Measurements from ENCODE around the gene RPS18. TPM values are rescaled to one million over a fixed set of nuclear protein-coding genes. Genes with fewer than 3 reads are reported as not detected.

RPS18 gene
- total RNA-seq (2021; ENCODE audit: unreplicated experiment) (4,062 TPM), Bru-seq, nascent RNA (percentile 100 among the genes with signal in this experiment), BruChase-seq, experiment 1, labeled RNA remaining after a 6-hour chase (percentile 100 among the genes with signal in this experiment), BruChase-seq, experiment 2, labeled RNA remaining after a 2-hour chase (percentile 100 among the genes with signal in this experiment)
- 10,667 and 12,933 TPM in 2 replicates for polyA plus RNA-seq (2012)
- long read RNA-seq, transcript RPS18-235 (3 exons, 413 nt): minor isoform, 86 of 1,422 reads
- long read RNA-seq, transcript RPS18-230 (6 exons, 613 nt): major isoform, 1,001 of 1,422 reads
- long read RNA-seq, transcript RPS18-236 (5 exons, 996 nt): minor isoform, 37 of 1,422 reads
- long read RNA-seq, partial matches to known transcripts: 277 of 1,422 reads
- long read RNA-seq, other reads (novel, unspliced or antisense): 16 of 1,422 reads

DNA sequence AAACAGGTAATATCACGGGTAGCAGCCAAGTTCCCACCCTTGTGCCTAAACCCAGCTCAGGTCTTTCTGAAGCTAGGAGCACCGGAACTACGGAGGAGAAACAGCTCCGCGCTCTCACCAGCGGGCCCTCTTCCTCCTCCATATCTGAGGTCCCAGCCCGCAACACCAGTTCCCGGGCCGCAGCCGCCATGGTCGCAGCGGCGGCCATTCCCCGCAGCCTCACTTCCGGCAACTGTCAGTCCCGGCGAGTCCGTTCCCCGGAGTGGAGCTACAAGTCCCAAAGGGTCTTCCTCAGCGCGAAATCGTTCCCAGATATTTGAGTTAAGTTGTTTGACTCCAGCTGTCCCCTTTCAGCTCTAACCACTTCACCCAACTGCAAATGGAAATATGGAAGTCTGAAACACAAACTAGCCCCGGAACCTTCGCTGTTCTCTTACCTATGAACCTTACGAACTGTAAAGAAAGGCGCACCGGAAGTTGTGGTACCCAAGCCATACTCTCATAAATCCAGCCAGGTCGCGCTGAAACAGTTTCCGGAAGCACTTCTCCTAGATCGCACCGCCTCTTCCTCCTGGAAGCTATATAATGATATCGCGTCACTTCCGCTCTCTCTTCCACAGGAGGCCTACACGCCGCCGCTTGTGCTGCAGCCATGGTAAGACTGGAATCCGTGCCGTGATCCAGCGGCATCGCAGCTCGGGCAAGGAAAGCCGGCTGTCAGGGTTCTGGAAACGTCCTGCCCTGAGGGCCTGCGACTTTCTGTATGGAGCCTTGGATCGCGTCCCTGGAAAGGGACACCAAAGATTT is at the start of gene RPS18, which contains the start of gene VPS52:
TSS of gene RPS18 (plus strand) at position 608 of the 807 bp plus-strand sequence. CDS start at position 653, 45 bp downstream.
TSS of gene VPS52 (minus strand) at position 409 of the 807 bp plus-strand sequence. CDS start at position 208, 201 bp downstream.
- CTCF ChIA-PET: interaction anchor here (0.8 to 1.3 kb wide), 4 partner anchors 11 to 24 kb away, joined by 3 to 5 read pairs (median 4); no protein-coding TSS in a partner anchor
- intact Hi-C loops (cut with micrococcal nuclease): no loop called here
- TSS peak; percentile 85 for BruUV-seq (replicated peaks)
- TF ChIP-seq SP1 (IDR thresholded peaks at IDR 0.05; ENCODE audit: low read depth) (no peak), ZNF274 (IDR thresholded peaks at IDR 0.05; ENCODE audit: low read depth, low read length) (no peak), YY1 (IDR thresholded peaks at IDR 0.05; ENCODE audit: extremely low read depth, insufficient replicate concordance, low read depth, low read length) (peak; percentile 91), POLR2A (IDR thresholded peaks at IDR 0.05; ENCODE audit: borderline replicate concordance, extremely low read depth, insufficient read depth, insufficient read length) (peak; percentile 98), TCF7L2 (IDR thresholded peaks at IDR 0.05; ENCODE audit: borderline replicate concordance, extremely low read depth, insufficient read depth, insufficient read length) (no peak), SRF (IDR thresholded peaks at IDR 0.05; ENCODE audit: low read depth) (no peak), POLR2AphosphoS5 (IDR thresholded peaks at IDR 0.05; ENCODE audit: low read depth, low read length) (peak; percentile 99), CEBPB (IDR thresholded peaks at IDR 0.05; ENCODE audit: low read depth) (no peak), SIN3A (IDR thresholded peaks at IDR 0.05; ENCODE audit: low read depth) (no peak), EZH2 (IDR thresholded peaks at IDR 0.05) (no peak), EZH2phosphoT487 (IDR thresholded peaks at IDR 0.05; ENCODE audit: borderline replicate concordance) (no peak), EGR1 (IDR thresholded peaks at IDR 0.05; ENCODE audit: low read depth) (no peak), CBX3 (IDR thresholded peaks at IDR 0.05; ENCODE audit: low read depth) (no peak), ELF1 (IDR thresholded peaks at IDR 0.05; ENCODE audit: borderline replicate concordance, low read depth) (no peak), JUND (IDR thresholded peaks at IDR 0.05) (no peak), ZFX (IDR thresholded peaks at IDR 0.05) (peak; percentile 85), FOSL1 (IDR thresholded peaks at IDR 0.05; ENCODE audit: low read depth) (no peak)
- TF ChIP-seq, protein P1, sequence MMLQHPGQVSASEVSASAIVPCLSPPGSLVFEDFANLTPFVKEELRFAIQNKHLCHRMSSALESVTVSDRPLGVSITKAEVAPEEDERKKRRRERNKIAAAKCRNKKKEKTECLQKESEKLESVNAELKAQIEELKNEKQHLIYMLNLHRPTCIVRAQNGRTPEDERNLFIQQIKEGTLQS (IDR thresholded peaks at IDR 0.05): no peak
- TF ChIP-seq, protein P2, sequence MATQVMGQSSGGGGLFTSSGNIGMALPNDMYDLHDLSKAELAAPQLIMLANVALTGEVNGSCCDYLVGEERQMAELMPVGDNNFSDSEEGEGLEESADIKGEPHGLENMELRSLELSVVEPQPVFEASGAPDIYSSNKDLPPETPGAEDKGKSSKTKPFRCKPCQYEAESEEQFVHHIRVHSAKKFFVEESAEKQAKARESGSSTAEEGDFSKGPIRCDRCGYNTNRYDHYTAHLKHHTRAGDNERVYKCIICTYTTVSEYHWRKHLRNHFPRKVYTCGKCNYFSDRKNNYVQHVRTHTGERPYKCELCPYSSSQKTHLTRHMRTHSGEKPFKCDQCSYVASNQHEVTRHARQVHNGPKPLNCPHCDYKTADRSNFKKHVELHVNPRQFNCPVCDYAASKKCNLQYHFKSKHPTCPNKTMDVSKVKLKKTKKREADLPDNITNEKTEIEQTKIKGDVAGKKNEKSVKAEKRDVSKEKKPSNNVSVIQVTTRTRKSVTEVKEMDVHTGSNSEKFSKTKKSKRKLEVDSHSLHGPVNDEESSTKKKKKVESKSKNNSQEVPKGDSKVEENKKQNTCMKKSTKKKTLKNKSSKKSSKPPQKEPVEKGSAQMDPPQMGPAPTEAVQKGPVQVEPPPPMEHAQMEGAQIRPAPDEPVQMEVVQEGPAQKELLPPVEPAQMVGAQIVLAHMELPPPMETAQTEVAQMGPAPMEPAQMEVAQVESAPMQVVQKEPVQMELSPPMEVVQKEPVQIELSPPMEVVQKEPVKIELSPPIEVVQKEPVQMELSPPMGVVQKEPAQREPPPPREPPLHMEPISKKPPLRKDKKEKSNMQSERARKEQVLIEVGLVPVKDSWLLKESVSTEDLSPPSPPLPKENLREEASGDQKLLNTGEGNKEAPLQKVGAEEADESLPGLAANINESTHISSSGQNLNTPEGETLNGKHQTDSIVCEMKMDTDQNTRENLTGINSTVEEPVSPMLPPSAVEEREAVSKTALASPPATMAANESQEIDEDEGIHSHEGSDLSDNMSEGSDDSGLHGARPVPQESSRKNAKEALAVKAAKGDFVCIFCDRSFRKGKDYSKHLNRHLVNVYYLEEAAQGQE (IDR thresholded peaks at IDR 0.05; ENCODE audit: low read depth): no peak
- TF ChIP-seq, protein P3, sequence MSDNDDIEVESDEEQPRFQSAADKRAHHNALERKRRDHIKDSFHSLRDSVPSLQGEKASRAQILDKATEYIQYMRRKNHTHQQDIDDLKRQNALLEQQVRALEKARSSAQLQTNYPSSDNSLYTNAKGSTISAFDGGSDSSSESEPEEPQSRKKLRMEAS (IDR thresholded peaks at IDR 0.05): no peak

More for the DNA sequence above, at the start of gene RPS18, which contains the start of gene VPS52:
- peak within 1 kb of the TSS; percentile 86 for H3K4me2 ChIP-seq (ENCODE audit: low read length)
- peaks cover 32 to 61% of the 10 kb centered on the region in 2 experiments for H3K36me3 ChIP-seq (ENCODE audit: control insufficient read depth in 1 of 2, insufficient read depth in 2 of 2, low read length in 2 of 2)
- no peaks in the 10 kb centered on the region for H3K27me3 ChIP-seq (ENCODE audit: insufficient read depth, low read length)
- H3K9me3 ChIP-seq (ENCODE audit: control insufficient read depth in 1 of 2, insufficient read depth in 1 of 2, low read depth in 1 of 2, low read length in 2 of 2): no peaks in the 10 kb centered on the region
- POLR2A ChIA-PET: interaction anchor here (0.6 to 2.2 kb wide), 15 partner anchors 11 to 302 kb away, joined by 3 to 24 read pairs (median 4); partner anchors contain the start of genes PFDN6, RGL2, RXRB and SLC39A7
- DNase-seq (ENCODE audit: low read depth, low spot score): peak; percentile 99
- RAD21 ChIA-PET (ENCODE audit: low non-redundant PET in 1 of 2, low total read pairs in 2 of 2, uncharacterized antibody in 2 of 2, unreplicated experiment in 2 of 2): no interaction called here
- peak within 1 kb of the TSS; percentile 75 to 99 for H3K4me3 ChIP-seq (replicated peaks in 1 of 2; ENCODE audit: low read depth in 1 of 2, low read length in 2 of 2)
- H3K4me1 ChIP-seq (ENCODE audit: control insufficient read depth in 1 of 2, insufficient read depth in 2 of 2, low read length in 2 of 2): peaks cover 32 to 47% of the 10 kb centered on the region in 2 experiments
- H2AFZ ChIP-seq (ENCODE audit: low read depth, low read length, poor library complexity, severe bottlenecking): peak within 1 kb of the TSS; percentile 85
- peak within 1 kb of the TSS; percentile 82 for H3K27ac ChIP-seq (ENCODE audit: low read depth, low read length)
- H3K9ac ChIP-seq (ENCODE audit: low read length): peak within 1 kb of the TSS; percentile 98
- peak; percentile 76 for ATAC-seq
- peaks cover 22% of the 10 kb centered on the region for H4K20me1 ChIP-seq (ENCODE audit: insufficient read depth)
- no peaks in the 10 kb centered on the region for H3K9me2 ChIP-seq (ENCODE audit: insufficient read depth)
- H3K79me2 ChIP-seq (ENCODE audit: insufficient read depth, low read length): peaks cover 63% of the 10 kb centered on the region
